ENCODE data around the gene GRIN1. TPM values are rescaled to one million over a fixed set of nuclear protein-coding genes. Genes with fewer than 3 reads are reported as not detected.

Gene GRIN1
- total and polyA plus RNA-seq, 2 of the 13 experiments (the other 11 are each of a cell fraction or from before 2014, with no cell fraction given) = 0.13 TPM; not detected in 1

DNA sequence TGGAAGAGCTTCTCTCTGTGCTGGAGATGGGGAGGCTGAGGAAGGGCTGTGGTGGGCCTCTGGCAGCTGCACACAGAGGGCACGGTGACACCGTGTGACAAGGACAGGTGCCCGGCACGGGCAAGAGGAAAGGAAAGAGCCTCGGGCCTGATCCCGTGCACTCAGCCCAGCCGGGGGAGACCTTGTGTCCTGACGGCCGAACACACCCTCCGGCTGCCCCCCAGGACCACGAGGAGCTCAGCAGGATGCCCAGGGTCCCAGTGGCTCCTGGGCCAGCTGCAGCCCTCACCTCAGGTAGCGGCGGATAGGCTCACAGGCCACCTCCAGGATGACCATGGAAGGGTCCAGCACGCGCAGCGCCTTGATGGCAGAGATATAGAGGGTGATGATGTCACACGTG, 43.9 kb downstream of the GRIN1 start:
- CTCF ChIA-PET (ENCODE audit: low intra/inter-chr PET ratio, low total read pairs) = no interaction called here
- intact Hi-C loops (cut with micrococcal nuclease; ENCODE audit: unreplicated experiment) = no loop called here
- in situ Hi-C loops (cut with HindIII; ENCODE audit: extremely low pct_ligation_motif_present, low pct_unique_long_range_greater_than_20kb) = no loop called here
- DNase-seq (ENCODE audit: low spot score) (no peak), FAIRE-seq (no peak), ATAC-seq (no peak)
- Histone ChIP-seq H3K4me1 (ENCODE audit: insufficient read depth, low read length) (peaks cover 15% of the 10 kb centered on the region), H3K79me2 (ENCODE audit: insufficient read depth, low read length) (peaks cover 16% of the 10 kb centered on the region), H3K9me3 (ENCODE audit: low read length) (no peaks in the 10 kb centered on the region), H4K20me1 (ENCODE audit: insufficient read depth, low read length) (no peaks in the 10 kb centered on the region), H3K4me2 (ENCODE audit: low read depth, low read length) (no peak overlapping the region), H2AFZ (ENCODE audit: low read length) (no peak overlapping the region), H3K9ac (ENCODE audit: insufficient read depth, low read depth, low read length) (no peak overlapping the region), H3K4me3 (replicated peaks in 1 of 3; ENCODE audit: insufficient read depth in 1 of 3, low read depth in 2 of 3, low read length in 3 of 3) (no peak overlapping the region), H3K27ac (ENCODE audit: extremely low read length, insufficient read depth, low read length) (no peak overlapping the region), H3K27me3 (ENCODE audit: control insufficient read depth in 1 of 2, insufficient read depth in 2 of 2, low read length in 2 of 2) (no peaks in the 10 kb centered on the region), H3K36me3 (replicated peaks in 1 of 2; ENCODE audit: control insufficient read depth in 1 of 2, insufficient read depth in 2 of 2, low read length in 2 of 2) (peaks cover 25 to 35% of the 10 kb centered on the region in 2 experiments; a peak in 4 of 5 replicates)
- 84% methylated on average over 8 of the region's 17 CpGs for WGBS (ENCODE audit: low lambda C conversion rate)
- POLR2A ChIA-PET = no interaction called here
- BruUV-seq (replicated peaks) = no TSS peak
- 0 out of 2 replicates have a peak, but pooled peaks have one; percentile 26 for TF ChIP-seq RBFOX2 (IDR thresholded peaks at IDR 0.05; ENCODE audit: low read depth, low read length)
- TF ChIP-seq ELF1 (CRISPR knock-in tag; IDR thresholded peaks at IDR 0.05) = no peak
- TF ChIP-seq TP53 (CRISPR knock-in tag; conservative IDR thresholded peaks at IDR 0.05) = no peak
- TF ChIP-seq, protein P1, sequence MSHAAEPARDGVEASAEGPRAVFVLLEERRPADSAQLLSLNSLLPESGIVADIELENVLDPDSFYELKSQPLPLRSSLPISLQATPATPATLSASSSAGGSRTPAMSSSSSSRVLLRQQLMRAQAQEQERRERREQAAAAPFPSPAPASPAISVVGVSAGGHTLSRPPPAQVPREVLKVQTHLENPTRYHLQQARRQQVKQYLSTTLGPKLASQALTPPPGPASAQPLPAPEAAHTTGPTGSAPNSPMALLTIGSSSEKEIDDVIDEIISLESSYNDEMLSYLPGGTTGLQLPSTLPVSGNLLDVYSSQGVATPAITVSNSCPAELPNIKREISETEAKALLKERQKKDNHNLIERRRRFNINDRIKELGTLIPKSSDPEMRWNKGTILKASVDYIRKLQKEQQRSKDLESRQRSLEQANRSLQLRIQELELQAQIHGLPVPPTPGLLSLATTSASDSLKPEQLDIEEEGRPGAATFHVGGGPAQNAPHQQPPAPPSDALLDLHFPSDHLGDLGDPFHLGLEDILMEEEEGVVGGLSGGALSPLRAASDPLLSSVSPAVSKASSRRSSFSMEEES (CRISPR knock-in tag; IDR thresholded peaks at IDR 0.05) = no peak
- no peak for TF ChIP-seq XBP1 (CRISPR knock-in tag; IDR thresholded peaks at IDR 0.05)
- TF ChIP-seq, protein P2, sequence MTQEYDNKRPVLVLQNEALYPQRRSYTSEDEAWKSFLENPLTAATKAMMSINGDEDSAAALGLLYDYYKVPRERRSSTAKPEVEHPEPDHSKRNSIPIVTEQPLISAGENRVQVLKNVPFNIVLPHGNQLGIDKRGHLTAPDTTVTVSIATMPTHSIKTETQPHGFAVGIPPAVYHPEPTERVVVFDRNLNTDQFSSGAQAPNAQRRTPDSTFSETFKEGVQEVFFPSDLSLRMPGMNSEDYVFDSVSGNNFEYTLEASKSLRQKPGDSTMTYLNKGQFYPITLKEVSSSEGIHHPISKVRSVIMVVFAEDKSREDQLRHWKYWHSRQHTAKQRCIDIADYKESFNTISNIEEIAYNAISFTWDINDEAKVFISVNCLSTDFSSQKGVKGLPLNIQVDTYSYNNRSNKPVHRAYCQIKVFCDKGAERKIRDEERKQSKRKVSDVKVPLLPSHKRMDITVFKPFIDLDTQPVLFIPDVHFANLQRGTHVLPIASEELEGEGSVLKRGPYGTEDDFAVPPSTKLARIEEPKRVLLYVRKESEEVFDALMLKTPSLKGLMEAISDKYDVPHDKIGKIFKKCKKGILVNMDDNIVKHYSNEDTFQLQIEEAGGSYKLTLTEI (CRISPR knock-in tag; conservative IDR thresholded peaks at IDR 0.05) = no peak
- no peak for TF ChIP-seq ZNF672 (CRISPR knock-in tag; IDR thresholded peaks at IDR 0.05)

Measured in HepG2 (cell line).